Stimulated activated naive B cell treated with anti-CD40 and anti-IgM and Interleukin-4, amounts not matched to agents 10 μg/mL and 1 μg/mL and 100 μg/mL, for 72 hours (primary cell): ENCODE data around the gene CAMK2D.

Experiments used
- ATAC-seq, 2 donors: fragments of 150-1000 bp; cut with Tn5 transposase; replicated peaks; 2 replicates each; pipeline ENCODE4 v1.10.0; 2021; ENCODE audit warnings: moderate library complexity in 1 of 2
- DNase-seq: peaks from one replicate; pipeline ENCODE4 v3.0.0; 2021
- H3K27ac Mint-ChIP-seq: one replicate; pipeline ENCODE4 v1.8.0; 2022; ENCODE audit warnings: mild to moderate bottlenecking, mixed read lengths
- H3K27me3 Mint-ChIP-seq, 2 donors: one replicate each; pipeline ENCODE4 v1.8.0; 2022; ENCODE audit warnings: mixed read lengths in 2 of 2
- H3K36me3 Mint-ChIP-seq, 2 donors: one replicate each; pipeline ENCODE4 v1.8.0; 2022; ENCODE audit warnings: mixed read lengths in 2 of 2, mild to moderate bottlenecking in 1 of 2
- H3K4me1 Mint-ChIP-seq, 2 donors: one replicate each; pipeline ENCODE4 v1.8.0; 2022; ENCODE audit warnings: mixed read lengths in 2 of 2, mild to moderate bottlenecking in 1 of 2
- H3K4me3 Mint-ChIP-seq, 2 donors: one replicate each; pipeline ENCODE4 v1.8.0; 2022; ENCODE audit warnings: mild to moderate bottlenecking in 2 of 2, mixed read lengths in 2 of 2, moderate library complexity in 1 of 2
- H3K9me3 Mint-ChIP-seq, 2 donors: one replicate each; pipeline ENCODE4 v1.8.0; 2022; ENCODE audit warnings: mixed read lengths in 2 of 2, mild to moderate bottlenecking in 1 of 2

CAMK2D gene

DNA sequence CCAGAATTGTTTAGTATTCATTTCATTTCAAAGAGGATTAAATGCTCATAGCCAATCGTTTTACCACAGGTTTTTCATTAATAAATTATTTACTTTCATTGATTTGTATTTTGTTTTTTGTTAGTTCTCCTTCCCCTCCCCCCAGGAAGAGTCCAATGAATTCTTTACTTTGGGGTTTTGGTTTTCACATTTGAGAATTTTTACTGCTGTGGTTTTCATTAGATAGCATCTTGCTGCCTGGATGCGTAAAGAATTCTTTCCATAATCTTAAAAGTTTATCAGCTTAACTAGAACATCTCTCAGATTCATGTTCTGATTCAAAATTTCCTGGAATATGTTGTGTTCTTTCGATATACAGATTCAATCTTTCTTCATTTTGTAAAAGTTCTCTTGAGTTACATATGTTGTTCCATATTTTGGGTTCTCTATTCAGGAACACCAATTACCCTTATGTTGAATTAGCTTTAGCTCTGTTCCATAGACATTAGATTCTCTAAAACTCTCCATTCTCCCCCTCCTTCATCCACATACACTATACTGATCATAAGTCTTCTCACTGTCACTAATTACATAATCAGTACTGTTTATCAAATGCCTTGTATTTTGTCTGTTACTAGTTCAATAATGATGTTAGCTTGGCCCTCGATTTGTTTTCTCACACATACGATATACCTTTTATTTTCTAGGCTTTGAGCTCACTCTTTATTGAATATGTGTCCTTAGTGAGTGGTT, 184.4 kb downstream of the CAMK2D start:
- ATAC-seq = no peak
- Mint-ChIP-seq H3K27ac (no peak overlapping the region), H3K9me3 (peaks cover 7 to 18% of the 10 kb centered on the region in 2 donors), H3K4me3 (no peak overlapping the region), H3K36me3 (peaks cover 27 to 33% of the 10 kb centered on the region in 2 donors), H3K4me1 (peaks cover 33 to 57% of the 10 kb centered on the region in 2 donors), H3K27me3 (no peaks in the 10 kb centered on the region)
- no peak for DNase-seq

DNA sequence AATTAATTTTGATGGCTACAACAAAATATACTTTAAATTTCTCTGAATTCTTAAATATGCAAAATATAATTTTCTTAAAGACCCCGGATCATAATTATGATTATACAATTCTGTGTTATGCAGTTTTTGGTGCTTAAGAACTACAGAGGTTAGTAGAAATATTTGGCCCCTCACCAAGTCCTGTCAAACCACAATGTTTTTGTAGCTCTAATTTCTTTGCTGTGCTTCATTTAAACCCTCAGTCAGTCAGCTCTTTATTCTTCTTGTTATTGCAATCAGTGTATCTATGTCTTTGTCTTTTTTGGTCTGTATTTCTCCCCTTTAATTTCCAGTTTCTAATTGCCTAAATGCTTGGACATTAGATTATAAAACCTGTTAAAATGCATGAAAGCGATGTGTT, 186.1 kb downstream of the CAMK2D start:
- Mint-ChIP-seq H3K4me3 (no peak overlapping the region), H3K4me1 (peaks cover 37 to 57% of the 10 kb centered on the region in 2 donors), H3K36me3 (peaks cover 28 to 32% of the 10 kb centered on the region in 2 donors), H3K9me3 (peaks cover 9 to 18% of the 10 kb centered on the region in 2 donors), H3K27ac (peak overlapping the region; percentile 20), H3K27me3 (no peaks in the 10 kb centered on the region)
- ATAC-seq (no peak), DNase-seq (no peak)

DNA sequence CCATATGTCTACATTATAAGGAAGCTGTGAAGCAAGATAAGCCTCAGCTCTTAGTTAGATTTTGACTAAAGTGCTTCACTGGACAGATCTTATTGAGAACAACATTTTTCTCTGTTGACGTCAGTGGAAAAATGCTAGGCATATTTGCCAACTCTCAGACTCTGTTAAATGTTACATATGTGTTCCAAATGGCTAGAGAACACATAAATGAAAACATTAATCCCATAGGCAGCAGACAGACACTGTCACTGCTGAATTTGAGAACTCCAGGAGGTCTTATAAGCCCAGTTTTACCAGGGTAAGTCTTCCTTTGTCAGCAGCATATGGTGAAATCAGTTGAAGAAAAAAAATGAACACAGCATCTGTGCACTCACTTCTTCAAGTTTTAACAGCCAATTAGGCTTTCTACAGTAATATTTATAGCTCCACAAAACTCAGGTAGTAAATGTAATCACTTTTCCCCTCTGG, 186.9 kb downstream of the CAMK2D start:
- ATAC-seq = peak in 1 of 2 donors; percentile 63
- Mint-ChIP-seq H3K4me3 (no peak overlapping the region), H3K9me3 (peaks cover 9 to 18% of the 10 kb centered on the region in 2 donors), H3K36me3 (peaks cover 29 to 33% of the 10 kb centered on the region in 2 donors), H3K27me3 (no peaks in the 10 kb centered on the region), H3K27ac (no peak overlapping the region), H3K4me1 (peaks cover 39 to 57% of the 10 kb centered on the region in 2 donors)
- DNase-seq = no peak

DNA sequence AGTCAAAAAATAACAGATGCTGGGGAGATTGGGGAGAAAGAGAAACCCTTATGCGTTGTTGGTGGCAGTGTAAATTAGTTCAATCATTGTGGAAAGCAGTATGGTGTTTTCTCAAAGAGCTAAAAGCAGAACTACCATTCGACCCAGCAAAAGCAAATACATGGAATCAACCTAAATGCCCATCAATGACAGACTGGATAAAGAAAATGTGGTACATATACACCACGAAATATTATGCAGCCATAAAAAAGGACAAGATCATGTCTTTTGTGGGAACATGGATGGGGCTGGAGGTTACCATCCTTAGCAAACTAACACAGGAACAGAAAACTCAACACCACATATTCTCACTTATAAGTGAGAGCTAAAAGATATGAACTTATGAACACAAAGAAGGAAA, 188.9 kb downstream of the CAMK2D start:
- no peaks in the 10 kb centered on the region for H3K27me3 Mint-ChIP-seq
- no peak overlapping the region for H3K4me3 Mint-ChIP-seq
- no peak for DNase-seq
- no peak for ATAC-seq
- peak overlapping the region; percentile 83 for H3K27ac Mint-ChIP-seq
- H3K4me1 Mint-ChIP-seq = peaks cover 39 to 55% of the 10 kb centered on the region in 2 donors
- H3K9me3 Mint-ChIP-seq = peaks cover 6 to 18% of the 10 kb centered on the region in 2 donors
- peaks cover 29 to 39% of the 10 kb centered on the region in 2 donors for H3K36me3 Mint-ChIP-seq

DNA sequence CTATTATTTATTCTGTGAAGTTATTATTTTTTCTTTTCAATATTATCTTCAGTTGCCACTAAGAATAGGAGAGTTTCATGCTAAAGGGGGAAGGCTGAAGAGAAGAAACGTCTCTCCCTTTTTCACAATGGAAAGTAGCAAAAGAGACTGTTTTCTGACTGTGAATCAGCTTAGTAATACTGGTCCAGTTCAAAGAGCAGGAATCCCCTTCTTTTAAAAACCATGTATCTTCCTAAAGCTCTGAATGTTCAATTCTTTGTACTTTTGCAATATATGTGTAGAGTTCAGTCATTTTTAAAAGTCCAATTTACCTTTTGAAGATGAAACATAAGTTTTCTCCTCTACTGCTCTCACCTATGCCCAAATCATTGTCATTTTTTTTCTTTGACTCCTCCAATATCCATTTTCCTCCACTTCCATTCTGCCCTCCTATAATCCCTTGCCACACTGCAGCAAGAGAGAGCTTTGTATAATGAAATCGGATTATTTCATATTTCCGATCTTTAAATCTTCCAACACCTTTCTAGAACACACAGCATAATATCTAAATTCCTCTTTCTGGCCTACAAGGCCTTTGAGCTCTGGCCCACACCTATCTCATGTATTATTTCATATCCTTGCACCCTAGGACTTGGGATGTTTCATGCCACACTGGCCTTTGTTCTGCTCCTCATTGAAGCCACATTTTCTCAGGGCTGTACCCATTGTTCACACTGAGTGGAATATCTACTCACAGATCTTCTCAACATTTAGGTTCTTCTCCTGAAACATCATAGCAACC, 195.3 kb downstream of the CAMK2D start:
- Mint-ChIP-seq H3K36me3 (peaks cover 12 to 43% of the 10 kb centered on the region in 2 donors), H3K4me1 (peaks cover 44 to 66% of the 10 kb centered on the region in 2 donors), H3K9me3 (peaks cover 0 to 1% of the 10 kb centered on the region in 2 donors), H3K27ac (peak overlapping the region; percentile 44), H3K4me3 (peak overlapping the region; percentile 58 to 67), H3K27me3 (no peaks in the 10 kb centered on the region)
- no peak for DNase-seq
- ATAC-seq = peak in 1 of 2 donors; percentile 9

DNA sequence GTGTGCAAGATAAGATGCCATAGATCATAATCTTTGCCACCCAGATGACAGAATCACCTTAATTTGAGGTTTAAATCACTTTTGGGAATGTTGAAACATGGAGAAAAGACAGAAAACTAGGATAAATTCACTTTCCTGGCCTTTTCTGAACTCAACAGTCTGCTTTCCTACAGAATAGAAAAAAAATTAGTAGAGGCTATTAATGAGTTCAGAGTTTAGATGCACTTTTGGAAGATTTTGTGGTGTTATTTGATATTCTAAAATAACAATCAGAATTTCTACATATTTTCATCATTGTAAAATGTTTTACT, 195.9 kb downstream of the CAMK2D start:
- Mint-ChIP-seq H3K4me1 (peaks cover 42 to 69% of the 10 kb centered on the region in 2 donors), H3K36me3 (peaks cover 12 to 45% of the 10 kb centered on the region in 2 donors), H3K27ac (peak overlapping the region; percentile 95), H3K4me3 (peak overlapping the region; percentile 75 to 78), H3K9me3 (peaks cover 0 to 3% of the 10 kb centered on the region in 2 donors), H3K27me3 (no peaks in the 10 kb centered on the region)
- ATAC-seq (no peak), DNase-seq (no peak)

DNA sequence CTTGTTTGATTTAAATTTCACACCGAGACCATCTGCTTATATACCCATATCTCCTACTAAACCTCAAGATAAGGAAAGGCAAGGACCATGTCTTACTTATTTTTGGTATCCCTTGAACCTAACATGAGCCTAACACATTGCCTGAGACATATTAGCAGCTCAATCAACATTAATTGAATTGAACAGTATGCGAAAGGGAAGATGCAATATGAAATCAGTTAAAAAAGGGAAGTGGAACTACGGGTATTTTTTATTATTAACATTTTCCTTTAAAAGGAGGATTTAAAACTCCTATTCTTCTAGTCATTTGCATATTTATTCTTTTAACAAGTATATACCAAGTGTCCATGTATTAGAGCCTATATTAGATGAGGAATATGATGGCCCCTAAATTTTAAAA, 197.0 kb downstream of the CAMK2D start:
- Mint-ChIP-seq H3K9me3 (peaks cover 0 to 2% of the 10 kb centered on the region in 2 donors), H3K4me3 (peak overlapping the region; percentile 67 to 78), H3K36me3 (peaks cover 10 to 42% of the 10 kb centered on the region in 2 donors), H3K4me1 (peaks cover 39 to 66% of the 10 kb centered on the region in 2 donors), H3K27me3 (no peaks in the 10 kb centered on the region), H3K27ac (peak overlapping the region; percentile 95)
- DNase-seq = no peak
- ATAC-seq = peak; percentile 66 to 67

DNA sequence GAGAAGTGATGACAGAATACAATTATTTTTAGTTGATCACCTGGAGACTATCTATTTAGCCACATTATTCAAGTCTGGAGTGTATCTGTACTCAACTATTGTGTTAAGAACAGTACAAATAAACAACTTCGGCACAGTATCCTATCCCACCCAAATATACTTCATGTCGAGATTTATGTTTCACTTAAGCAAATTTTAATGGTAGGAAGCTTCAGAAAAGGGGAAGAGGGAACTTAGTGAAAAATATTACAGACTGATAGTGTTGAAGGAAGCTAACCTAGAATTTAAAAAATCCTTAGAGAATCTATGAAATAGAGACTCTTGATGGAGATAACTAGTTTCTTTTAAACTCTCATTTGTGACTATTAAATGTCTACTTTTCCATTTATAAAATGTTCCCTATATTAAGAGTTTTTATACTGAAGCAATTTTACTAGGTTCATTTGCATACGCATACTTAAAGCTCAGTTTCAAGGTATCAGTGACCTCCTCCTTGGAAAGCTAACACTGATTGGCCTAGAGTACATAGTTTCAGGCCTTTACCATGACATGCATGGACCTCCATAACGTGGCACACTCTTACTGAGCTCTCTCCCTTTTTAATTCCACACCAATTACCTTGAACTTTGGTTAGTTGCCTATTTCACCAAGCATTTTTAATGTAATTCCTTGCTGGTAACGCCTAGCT, 197.7 kb downstream of the CAMK2D start:
- Mint-ChIP-seq H3K4me1 (peaks cover 39 to 63% of the 10 kb centered on the region in 2 donors), H3K4me3 (peak overlapping the region; percentile 53 to 67), H3K9me3 (peaks cover 0 to 2% of the 10 kb centered on the region in 2 donors), H3K36me3 (peaks cover 8 to 38% of the 10 kb centered on the region in 2 donors), H3K27me3 (no peaks in the 10 kb centered on the region), H3K27ac (peak overlapping the region; percentile 95)
- DNase-seq (no peak), ATAC-seq (peak; percentile 12 to 30)

DNA sequence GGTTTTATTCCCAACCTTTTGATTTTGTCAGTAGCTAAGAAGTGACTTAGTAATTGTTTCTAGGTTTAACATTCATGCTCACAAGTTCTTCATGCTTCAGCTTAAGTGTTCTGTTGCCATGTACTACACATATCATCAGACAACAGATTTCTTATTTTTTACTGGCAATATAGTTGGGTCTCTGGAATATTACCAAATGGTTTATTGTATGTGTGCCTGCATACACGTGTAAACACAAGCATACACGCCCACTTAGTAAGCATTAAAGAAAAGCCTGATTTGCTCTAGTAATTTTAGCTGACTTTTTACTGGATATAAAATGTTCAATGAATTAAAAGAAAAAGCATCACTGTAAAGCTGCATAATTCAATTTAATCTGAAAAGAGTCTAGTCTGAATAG, 199.8 kb downstream of the CAMK2D start:
- peaks cover 0 to 2% of the 10 kb centered on the region in 2 donors for H3K9me3 Mint-ChIP-seq
- no peaks in the 10 kb centered on the region for H3K27me3 Mint-ChIP-seq
- peaks cover 11 to 35% of the 10 kb centered on the region in 2 donors for H3K36me3 Mint-ChIP-seq
- H3K4me3 Mint-ChIP-seq = no peak overlapping the region
- ATAC-seq (no peak), DNase-seq (no peak)
- no peak overlapping the region for H3K27ac Mint-ChIP-seq
- peaks cover 36 to 60% of the 10 kb centered on the region in 2 donors for H3K4me1 Mint-ChIP-seq

DNA sequence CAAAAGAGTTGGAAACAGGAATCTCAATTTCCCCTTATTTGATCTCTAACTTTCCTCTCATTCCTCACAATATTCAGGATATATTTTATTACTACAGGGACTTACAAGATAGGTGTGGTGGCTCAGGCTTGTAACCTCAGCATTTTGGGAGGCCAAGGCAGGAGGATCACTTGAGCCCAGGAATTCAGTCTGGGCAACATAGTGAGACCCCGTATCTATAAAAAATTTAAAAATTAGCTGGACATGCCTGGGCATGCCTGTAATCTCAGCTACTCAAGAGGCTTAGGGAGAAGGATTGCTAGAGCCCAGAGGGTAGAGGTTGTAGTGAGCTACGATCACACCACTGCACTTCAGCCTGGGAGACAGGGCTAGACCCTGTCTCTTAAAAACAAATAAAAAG, 200.4 kb downstream of the CAMK2D start:
- Mint-ChIP-seq H3K36me3 (peaks cover 14 to 28% of the 10 kb centered on the region in 2 donors), H3K27ac (peak overlapping the region; percentile 31), H3K9me3 (peaks cover 0 to 2% of the 10 kb centered on the region in 2 donors), H3K4me1 (peaks cover 36 to 60% of the 10 kb centered on the region in 2 donors), H3K27me3 (no peaks in the 10 kb centered on the region), H3K4me3 (no peak overlapping the region)
- DNase-seq (no peak), ATAC-seq (no peak)

DNA sequence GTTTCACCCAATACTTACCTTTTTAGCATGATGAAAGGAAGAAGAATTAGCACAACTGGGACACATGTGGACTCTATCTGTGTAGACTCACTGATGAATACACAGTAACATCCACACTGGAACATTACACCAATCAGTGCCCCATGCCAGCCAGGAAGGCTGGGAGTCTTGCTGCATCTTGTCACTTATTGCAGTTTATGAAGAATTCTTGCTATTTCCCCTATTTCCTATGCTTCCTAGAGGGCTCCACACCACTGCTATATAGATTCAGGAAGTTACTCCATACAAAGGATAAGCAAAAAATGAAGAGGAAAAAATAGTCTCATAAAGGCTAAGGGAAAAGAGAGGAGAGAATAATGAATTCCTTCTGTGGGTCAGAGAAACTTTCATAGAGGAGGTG, 201.0 kb downstream of the CAMK2D start:
- Mint-ChIP-seq H3K36me3 (peaks cover 14 to 31% of the 10 kb centered on the region in 2 donors), H3K27ac (peak overlapping the region; percentile 31), H3K9me3 (peaks cover 0 to 2% of the 10 kb centered on the region in 2 donors), H3K27me3 (no peaks in the 10 kb centered on the region), H3K4me1 (peaks cover 39 to 61% of the 10 kb centered on the region in 2 donors), H3K4me3 (no peak overlapping the region)
- ATAC-seq (no peak), DNase-seq (no peak)

DNA sequence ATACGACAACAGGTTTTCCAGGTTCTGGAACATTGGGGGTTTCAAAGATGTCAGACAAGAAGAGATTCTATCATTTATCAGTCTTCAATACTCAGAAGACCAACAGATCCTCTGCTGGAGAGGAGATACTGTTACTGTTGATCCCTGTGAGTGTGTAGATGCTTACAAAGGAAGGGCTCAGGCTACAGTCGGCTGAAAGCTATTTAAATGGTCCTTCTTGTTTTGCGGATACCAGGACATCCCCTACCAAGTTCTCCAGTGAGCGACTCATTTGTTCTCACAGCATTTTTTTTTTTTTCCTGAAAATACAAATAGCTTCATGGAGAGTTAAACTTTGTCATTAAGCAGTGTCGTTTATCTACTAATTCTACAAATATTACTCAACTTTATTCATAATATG, 201.6 kb downstream of the CAMK2D start:
- Mint-ChIP-seq H3K27me3 (no peaks in the 10 kb centered on the region), H3K4me3 (no peak overlapping the region), H3K9me3 (peaks cover 0 to 2% of the 10 kb centered on the region in 2 donors), H3K4me1 (peaks cover 36 to 56% of the 10 kb centered on the region in 2 donors), H3K27ac (no peak overlapping the region), H3K36me3 (peaks cover 16 to 30% of the 10 kb centered on the region in 2 donors)
- ATAC-seq = no peak
- DNase-seq = no peak

DNA sequence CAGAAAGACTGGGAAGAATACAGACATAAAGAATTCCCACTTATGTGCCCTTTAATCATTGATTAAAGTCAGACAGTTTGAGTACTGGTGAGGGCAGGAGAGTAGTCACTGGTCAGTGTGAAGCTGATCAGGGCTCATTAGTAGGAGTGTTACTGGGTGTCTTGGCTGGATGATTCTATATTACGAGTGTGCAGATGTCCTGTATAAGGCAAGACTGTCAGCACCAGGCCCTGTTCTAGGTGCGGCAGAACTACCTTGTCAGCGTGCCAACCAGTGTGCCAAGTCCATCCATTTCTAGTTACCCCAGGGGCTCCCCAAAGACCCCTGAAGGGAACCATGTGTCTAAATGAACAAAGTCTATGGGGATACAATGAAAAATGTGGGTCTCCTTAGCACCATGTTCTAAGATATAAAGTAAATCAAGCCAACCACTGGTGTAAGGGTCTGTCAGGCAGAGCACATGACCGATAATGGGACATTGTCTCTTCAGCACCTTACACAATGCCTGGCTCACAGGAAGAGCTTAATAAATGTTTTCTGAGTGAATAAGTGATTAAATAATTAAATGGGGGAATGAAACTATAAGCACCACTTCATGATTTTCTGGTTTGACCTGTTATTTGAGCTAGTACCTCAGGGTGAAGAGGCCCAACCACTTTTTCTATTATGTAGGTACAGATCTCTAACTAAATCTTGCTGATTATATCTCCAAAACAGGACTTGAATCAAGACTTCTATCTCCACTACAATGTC, 205.0 kb downstream of the CAMK2D start:
- no peak for DNase-seq
- H3K27me3 Mint-ChIP-seq = no peaks in the 10 kb centered on the region
- H3K9me3 Mint-ChIP-seq = peaks cover 0 to 2% of the 10 kb centered on the region in 2 donors
- H3K4me3 Mint-ChIP-seq = peak overlapping the region; percentile 21 to 37
- no peak for ATAC-seq
- peaks cover 19 to 24% of the 10 kb centered on the region in 2 donors for H3K36me3 Mint-ChIP-seq
- H3K27ac Mint-ChIP-seq = peak overlapping the region; percentile 44
- H3K4me1 Mint-ChIP-seq = peaks cover 26 to 34% of the 10 kb centered on the region in 2 donors
